Occipital lobe (tissue), 2 donors: ENCODE measurements around the gene SSBP3. TPM values are rescaled to one million over a fixed set of nuclear protein-coding genes. Genes with fewer than 3 reads are reported as not detected.
A peak's percentile ranks its signal among the peaks of the same experiment; 100 is the strongest.

Experiments used
- DNase-seq: peaks from one replicate; lab custom pipeline; 2025; lab: John Stamatoyannopoulos, UW
- total RNA-seq: library from RNA; depleted of rRNA; stranded (reverse); fragments of >200 nt; gene quantifications from one replicate; pipeline ENCODE4 v1.2.3, GENCODE V29; 2014

SSBP3 gene
- total RNA-seq, 1 donor from 2014 or later: 46.8 TPM

DNA sequence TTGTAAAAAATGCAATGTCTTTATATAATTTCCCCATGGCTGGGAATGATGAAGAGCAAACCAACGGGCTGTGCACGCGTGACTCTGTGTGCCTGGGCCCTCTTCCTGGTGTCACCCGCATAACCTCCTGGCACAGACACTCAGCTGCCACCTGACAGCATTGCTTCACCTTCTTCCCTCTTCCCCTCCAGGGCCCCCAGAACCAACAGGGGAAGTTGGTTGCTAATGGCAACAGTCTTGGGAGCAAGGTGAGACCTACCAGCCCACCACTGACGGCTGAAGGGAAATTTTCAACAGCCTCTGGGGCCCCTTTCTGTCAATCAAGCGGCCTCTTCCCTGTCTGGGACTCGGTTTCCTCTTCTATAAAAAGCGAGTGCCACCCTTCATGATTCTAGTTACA is 33.2 kb downstream of the SSBP3 start:
- DNase-seq: no peak

- no peak for DNase-seq
Measured at GRCh38 chr1:54371942-54372275, 34.3 kb downstream of the SSBP3 start.

- peak; percentile 11 for DNase-seq
Measured at GRCh38 chr1:54371038-54371941, 34.9 kb downstream of the SSBP3 start.

GRCh38 chr1:54370287-54370989 is 35.8 kb downstream of the SSBP3 start:
- DNase-seq: no peak

GRCh38 chr1:54367613-54368012 is 38.6 kb downstream of the SSBP3 start:
- DNase-seq: no peak

DNA sequence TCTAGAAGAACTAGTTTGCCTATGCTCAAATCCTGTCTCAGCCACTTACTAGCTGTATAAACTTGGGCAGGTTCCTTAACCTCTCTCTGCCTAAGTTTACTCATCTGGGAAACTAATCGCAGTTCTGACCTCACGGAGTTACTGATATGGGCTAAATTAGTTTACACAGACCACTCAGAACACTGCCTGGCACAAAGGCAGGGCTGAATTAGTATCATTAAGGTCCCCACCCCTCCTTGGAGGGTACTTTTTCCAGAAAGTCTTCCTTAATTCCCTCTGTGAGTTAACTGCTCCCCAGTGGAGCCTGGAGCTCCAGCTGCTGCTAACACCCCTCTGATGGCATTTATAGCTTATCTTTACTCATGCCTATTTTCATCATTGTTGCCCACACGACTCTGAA is 40.3 kb downstream of the SSBP3 start:
- DNase-seq: no peak

DNA sequence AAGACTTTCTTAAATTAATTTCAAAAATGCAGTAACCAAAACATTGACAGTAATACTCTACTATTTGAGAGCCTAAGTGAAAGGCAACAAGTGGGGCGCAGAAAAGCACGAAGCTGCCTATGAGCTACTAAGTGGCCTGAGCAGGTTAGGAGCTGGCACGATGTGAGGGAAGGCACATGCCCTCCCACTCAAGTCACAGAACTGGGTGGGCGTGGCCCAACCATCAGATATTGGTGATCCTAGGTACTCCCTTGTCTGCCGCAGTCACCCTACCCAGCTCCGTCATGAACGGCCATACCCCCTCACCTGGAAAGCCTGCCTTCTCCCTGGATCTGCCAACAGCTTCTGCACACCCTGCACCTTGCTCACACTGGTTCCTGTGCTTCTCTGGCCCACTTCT is 40.8 kb downstream of the SSBP3 start:
- no peak for DNase-seq

DNA sequence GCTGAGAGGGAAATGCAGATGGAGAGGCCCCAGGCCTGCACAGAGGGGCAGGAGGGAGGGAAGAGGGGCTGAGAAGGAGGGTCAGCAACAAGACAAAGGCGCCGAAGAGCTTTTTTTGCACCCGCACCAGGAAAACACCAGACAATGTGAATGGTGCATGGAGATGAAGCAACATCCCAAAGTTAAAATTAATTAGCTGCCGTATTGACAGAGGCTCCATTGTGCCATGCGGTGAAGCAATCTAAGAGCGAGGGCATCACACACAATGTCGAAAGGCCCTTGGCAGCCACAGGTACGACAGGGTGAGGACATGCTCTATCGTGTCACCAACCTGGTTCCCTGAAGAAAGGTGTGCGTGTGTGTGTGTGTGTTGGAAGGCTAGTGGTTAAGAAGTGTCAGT is 41.2 kb downstream of the SSBP3 start:
- no peak for DNase-seq

- no peak for DNase-seq
Measured at GRCh38 chr1:54364582-54364981, 41.6 kb downstream of the SSBP3 start.

DNA sequence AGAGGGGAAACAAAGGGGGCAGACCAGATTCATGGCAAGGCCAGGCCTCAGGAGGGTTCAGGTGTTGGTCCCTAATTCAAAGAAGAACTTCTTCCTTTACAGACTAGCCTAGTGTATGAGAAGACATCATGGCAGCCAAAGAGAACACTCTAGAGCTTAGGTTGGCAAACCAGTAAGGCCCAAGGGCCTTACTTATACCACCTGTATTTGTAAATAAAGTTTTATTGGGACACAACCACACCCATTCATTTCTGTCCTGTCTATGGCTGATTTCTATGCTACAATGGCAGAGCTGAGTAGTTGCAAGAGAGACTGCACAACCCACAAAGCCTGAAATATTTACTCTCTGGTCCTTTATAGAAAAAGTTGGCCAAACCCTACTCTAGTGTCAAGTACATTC is 42.3 kb downstream of the SSBP3 start:
- DNase-seq: no peak

DNA sequence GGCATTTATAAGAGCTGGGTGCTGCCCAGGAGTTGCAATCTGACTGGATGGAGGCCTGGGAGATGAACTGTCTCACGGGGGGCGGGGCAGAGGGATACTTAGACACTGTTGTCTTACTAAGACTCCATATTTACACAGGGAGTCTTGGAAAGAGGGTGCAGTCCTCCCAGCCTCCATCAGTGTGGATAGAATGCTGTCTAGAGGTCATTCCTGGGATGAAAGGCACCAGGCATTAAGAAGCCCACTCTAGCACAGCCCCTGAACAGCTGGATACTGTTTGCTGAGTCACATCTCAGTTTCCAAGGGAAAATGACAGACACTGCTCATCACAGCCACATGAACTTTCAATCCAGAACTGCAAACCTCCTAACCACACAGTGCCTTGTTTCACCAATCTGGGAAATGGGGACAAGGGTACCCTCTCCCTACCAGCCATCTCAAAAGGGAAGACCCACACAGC is 43.3 kb downstream of the SSBP3 start:
- DNase-seq: no peak

- peak; percentile 18 for DNase-seq
Measured at GRCh38 chr1:54361342-54361741, 44.9 kb downstream of the SSBP3 start.

DNA sequence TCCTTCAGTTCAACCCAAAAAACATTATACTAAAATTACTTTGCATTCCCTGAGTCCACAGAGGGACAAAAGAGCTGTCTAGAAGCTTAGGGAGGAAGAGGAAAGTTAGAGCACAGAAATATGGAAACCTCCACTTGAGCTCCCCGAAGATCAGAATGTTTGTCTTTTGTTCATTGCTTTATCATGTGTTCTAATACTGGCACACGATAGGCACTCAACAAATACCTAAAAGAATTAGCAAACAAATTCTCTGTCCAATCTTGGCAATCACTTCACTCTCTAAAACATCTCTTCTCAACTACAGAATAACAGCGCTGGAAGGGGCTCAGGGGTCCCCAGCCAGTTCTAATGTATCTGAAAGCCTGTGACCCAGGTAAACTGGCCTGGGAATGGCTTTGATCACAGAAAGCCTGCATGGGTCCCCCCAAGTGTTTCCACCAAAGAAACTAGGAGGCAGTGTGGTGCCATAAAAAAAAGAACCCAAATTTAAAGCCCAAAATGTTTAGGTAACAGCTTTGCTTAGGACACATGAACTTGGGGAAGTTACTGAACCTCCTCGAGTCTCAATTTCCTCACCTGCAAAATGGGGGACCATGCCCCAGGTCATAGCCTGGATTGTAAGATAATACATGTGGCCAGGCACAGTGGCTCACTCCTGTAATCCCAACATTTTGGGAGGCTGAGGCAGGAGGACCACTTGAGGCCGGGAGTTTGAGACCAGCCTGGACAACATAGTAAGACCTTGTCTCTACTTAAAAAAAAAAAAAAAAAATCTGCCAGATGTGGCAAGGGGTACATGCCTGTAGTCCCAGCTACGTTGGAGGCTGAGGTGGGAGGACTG is 45.8 kb downstream of the SSBP3 start:
- no peak for DNase-seq

DNA sequence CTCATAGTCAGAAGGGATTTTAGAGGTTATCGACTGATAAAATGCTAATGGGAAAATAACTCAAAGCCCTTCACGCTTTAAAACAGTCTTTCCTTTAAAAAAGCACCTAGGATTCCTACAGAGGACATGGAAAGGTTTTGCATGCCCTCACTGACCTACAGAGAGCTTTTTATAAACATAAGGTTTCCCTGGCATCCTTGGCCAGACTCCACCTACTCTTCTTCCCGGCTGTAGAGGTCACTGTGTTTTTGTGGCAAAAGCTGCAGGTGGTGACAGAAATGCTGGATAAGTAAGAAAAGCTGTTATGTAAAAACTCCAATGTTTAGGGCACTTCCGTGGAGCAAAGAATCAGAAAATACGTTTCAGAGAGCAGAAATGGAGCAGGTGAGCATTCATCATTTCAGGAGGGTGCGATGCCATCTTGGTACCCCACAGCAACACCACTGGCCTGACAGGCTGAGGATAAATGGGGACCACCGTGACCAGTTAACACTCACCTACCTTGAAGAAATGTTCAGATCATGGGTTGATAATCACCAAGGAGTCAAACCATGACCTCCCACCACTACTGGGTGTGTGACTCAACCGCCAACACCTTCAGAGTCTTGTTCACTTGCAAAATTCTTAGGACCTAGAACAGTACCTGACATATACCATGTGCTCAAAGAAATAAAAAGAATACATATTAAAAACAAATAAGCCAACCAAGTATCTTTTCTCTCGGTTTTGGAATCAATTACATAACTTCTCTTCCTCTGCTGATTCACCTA is 46.6 kb downstream of the SSBP3 start:
- no peak for DNase-seq

GRCh38 chr1:54358503-54359168 is 47.6 kb downstream of the SSBP3 start:
- DNase-seq: no peak

DNA sequence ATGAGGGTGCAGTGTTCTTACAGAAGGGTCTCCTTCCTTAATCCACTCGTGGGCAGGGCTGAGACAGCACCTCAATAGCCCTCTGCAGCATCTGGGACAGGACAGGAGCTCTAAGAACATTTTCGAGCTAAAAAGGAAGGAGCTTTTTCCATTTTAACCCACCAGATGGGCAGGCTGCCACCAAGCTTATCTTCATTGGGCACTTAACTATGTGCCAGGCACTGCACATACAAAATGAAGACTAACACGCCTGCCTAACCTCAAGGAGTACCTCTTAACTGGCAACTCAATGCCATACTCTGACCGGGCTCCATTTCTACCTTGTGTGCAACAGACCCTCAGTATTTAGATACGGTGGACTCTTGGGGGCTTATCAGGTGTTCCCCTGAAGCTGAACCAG is 48.2 kb downstream of the SSBP3 start:
- no peak for DNase-seq

- DNase-seq: no peak
Measured at GRCh38 chr1:54356680-54357147, 49.5 kb downstream of the SSBP3 start.

GRCh38 chr1:54355931-54356679 is 50.1 kb downstream of the SSBP3 start:
- peak; percentile 37 for DNase-seq

GRCh38 chr1:54354899-54355298 is 51.3 kb downstream of the SSBP3 start:
- no peak for DNase-seq

DNA sequence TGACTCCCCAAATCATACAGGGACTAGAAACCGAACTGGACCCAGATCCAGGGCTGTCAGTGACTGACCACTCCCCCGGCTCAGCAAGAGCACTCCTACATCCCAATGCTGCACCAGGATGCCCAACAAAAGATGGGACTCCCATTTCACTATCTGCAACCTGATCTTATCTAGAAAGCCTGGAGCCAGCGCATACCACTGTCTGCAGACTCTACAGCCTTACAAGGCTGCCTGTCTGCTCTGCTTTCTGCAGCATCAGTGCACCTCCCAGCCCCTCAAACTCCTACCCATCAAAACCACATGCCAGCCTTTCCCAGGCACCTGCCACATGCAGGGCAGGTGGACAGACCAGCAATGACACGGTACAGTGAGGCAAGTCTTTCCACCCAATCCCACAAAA is 52.2 kb downstream of the SSBP3 start:
- no peak for DNase-seq
